ENCODE results near the gene MAP3K13. TPM values are rescaled to one million over a fixed set of nuclear protein-coding genes. Genes with fewer than 3 reads are reported as not detected.

Gene MAP3K13, protein sequence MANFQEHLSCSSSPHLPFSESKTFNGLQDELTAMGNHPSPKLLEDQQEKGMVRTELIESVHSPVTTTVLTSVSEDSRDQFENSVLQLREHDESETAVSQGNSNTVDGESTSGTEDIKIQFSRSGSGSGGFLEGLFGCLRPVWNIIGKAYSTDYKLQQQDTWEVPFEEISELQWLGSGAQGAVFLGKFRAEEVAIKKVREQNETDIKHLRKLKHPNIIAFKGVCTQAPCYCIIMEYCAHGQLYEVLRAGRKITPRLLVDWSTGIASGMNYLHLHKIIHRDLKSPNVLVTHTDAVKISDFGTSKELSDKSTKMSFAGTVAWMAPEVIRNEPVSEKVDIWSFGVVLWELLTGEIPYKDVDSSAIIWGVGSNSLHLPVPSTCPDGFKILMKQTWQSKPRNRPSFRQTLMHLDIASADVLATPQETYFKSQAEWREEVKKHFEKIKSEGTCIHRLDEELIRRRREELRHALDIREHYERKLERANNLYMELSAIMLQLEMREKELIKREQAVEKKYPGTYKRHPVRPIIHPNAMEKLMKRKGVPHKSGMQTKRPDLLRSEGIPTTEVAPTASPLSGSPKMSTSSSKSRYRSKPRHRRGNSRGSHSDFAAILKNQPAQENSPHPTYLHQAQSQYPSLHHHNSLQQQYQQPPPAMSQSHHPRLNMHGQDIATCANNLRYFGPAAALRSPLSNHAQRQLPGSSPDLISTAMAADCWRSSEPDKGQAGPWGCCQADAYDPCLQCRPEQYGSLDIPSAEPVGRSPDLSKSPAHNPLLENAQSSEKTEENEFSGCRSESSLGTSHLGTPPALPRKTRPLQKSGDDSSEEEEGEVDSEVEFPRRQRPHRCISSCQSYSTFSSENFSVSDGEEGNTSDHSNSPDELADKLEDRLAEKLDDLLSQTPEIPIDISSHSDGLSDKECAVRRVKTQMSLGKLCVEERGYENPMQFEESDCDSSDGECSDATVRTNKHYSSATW
- total RNA-seq, result 40.3 to 42.7 TPM (median 40.3 TPM) in 3 replicates

- Mint-ChIP-seq H3K9me3 (no peaks in the 10 kb centered on the region), H3K36me3 (no peaks in the 10 kb centered on the region), H3K4me3 (peak within 1 kb of the TSS; percentile 80), H3K27ac (peak within 1 kb of the TSS; percentile 96), H3K27me3 (ENCODE audit: low read depth) (peaks cover 14% of the 10 kb centered on the region), H3K4me1 (peaks cover 27% of the 10 kb centered on the region)
- DNase-seq (ENCODE audit: low spot score in 2 of 2, unreplicated experiment in 2 of 2), result peak; percentile 34 to 56
- no peak for TF ChIP-seq CTCF (IDR thresholded peaks at IDR 0.05; ENCODE audit: unreplicated experiment)
Observed at GRCh38 chr3:185362850-185363661, at the start of gene MAP3K13. MAP3K13 (plus strand) TSS chr3:185363136; CDS start chr3:185428582, 65,446 bp downstream.

- no peak for DNase-seq (ENCODE audit: low spot score in 2 of 2, unreplicated experiment in 2 of 2)
- Mint-ChIP-seq H3K4me3 (no peak overlapping the region), H3K36me3 (peaks cover 31% of the 10 kb centered on the region), H3K4me1 (peaks cover 21% of the 10 kb centered on the region), H3K9me3 (peaks cover 23% of the 10 kb centered on the region), H3K27ac (no peak overlapping the region), H3K27me3 (ENCODE audit: low read depth) (no peaks in the 10 kb centered on the region)
- no peak for TF ChIP-seq CTCF (IDR thresholded peaks at IDR 0.05; ENCODE audit: unreplicated experiment)
Observed at GRCh38 chr3:185313693-185314246, 49.2 kb upstream of the MAP3K13 start.

DNA sequence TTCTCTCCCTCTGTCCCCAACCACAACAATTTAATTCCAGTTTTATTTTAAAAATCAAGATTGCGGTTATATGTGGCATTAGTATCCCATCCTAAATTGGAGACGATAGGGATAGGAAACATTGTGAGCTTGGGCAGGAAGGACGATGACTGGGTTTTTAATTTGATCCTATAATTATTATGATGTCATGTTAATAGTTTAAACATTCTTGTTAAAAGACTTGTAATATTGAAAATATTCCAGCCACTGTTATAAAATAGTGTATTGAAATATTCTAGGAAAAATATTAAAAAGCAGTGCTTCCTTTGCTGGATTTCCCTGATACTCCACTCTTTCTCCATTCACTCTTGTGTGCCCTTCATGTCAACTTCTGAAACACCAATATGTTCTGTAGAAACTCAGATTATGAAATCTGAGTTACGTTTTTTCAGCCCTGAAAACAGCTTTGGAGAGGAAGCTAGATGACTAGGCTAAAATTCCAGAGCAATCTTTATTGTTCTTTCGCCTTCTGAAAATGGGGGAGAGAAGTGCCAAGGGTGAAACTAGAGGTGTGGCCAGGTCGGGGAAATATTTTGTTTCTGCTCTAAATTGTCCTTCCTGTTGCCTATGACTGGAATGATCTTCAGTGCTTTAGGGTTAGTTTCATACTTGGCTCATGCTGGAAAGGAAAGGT is 46.1 kb upstream of the MAP3K13 start:
- no peaks in the 10 kb centered on the region for H3K27me3 Mint-ChIP-seq (ENCODE audit: low read depth)
- H3K27ac Mint-ChIP-seq, result peak overlapping the region; percentile 94
- peak overlapping the region; percentile 0 for H3K4me3 Mint-ChIP-seq
- no peaks in the 10 kb centered on the region for H3K9me3 Mint-ChIP-seq
- peaks cover 21% of the 10 kb centered on the region for H3K4me1 Mint-ChIP-seq
- TF ChIP-seq CTCF (IDR thresholded peaks at IDR 0.05; ENCODE audit: unreplicated experiment), result no peak
- no peak for DNase-seq (ENCODE audit: low spot score in 2 of 2, unreplicated experiment in 2 of 2)
- H3K36me3 Mint-ChIP-seq, result peaks cover 5% of the 10 kb centered on the region

DNA sequence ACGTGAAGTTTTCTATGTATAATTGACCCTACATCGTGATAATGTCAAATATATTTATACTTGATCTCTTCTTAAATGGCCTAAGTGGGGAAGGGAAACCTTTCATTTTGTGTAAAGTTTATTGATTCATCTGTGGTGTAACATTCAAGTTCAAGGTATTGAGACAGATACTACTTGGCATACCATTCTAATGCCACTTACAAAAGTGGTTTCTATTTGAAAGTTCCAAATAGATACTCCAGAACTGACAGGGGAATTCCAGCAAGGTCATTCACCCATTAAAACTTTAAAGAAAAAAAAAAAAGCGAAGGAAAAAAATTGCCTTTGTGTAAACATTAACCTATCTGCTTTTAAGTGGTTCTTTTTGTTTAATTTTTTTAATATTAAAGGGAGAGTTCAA is 45.3 kb upstream of the MAP3K13 start:
- no peak for DNase-seq (ENCODE audit: low spot score in 2 of 2, unreplicated experiment in 2 of 2)
- peaks cover 2% of the 10 kb centered on the region for H3K36me3 Mint-ChIP-seq
- H3K27ac Mint-ChIP-seq, result peak overlapping the region; percentile 94
- peaks cover 21% of the 10 kb centered on the region for H3K4me1 Mint-ChIP-seq
- no peak for TF ChIP-seq CTCF (IDR thresholded peaks at IDR 0.05; ENCODE audit: unreplicated experiment)
- H3K27me3 Mint-ChIP-seq (ENCODE audit: low read depth), result no peaks in the 10 kb centered on the region
- H3K9me3 Mint-ChIP-seq, result no peaks in the 10 kb centered on the region
- peak overlapping the region; percentile 2 for H3K4me3 Mint-ChIP-seq
